MV-4-11 (cell line): ENCODE data around the gene PRDM16.
"Not testable (repeated sequence)": the region's sequence is repeated elsewhere in the genome, so short reads cannot be mapped to it uniquely, and the experiment has no call there.

ENCODE experiments used
- DNase-seq: peaks from one replicate; lab custom pipeline; 2025; lab: John Stamatoyannopoulos, UW

PRDM16 gene

DNA sequence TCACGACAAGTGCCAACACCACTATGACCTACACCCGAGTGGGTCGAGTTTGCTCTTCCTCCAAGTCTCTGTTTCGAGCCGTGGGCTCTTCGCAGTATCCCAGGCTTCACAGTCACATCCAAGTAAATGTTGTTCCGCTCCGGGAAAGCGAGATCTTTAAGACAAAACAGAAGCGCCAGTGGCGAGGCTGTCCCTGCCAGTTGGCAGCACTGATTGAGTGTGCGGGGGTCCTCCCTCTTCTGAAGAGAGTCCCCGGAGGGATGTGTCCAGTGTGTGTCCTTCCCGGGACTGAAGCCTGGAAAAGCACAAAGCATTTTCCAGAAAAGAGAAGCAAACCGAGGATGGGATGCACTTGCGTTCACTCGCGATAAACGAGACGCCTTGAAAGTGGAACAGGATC, 158.9 kb downstream of the PRDM16 start:
- no peak for DNase-seq

DNA sequence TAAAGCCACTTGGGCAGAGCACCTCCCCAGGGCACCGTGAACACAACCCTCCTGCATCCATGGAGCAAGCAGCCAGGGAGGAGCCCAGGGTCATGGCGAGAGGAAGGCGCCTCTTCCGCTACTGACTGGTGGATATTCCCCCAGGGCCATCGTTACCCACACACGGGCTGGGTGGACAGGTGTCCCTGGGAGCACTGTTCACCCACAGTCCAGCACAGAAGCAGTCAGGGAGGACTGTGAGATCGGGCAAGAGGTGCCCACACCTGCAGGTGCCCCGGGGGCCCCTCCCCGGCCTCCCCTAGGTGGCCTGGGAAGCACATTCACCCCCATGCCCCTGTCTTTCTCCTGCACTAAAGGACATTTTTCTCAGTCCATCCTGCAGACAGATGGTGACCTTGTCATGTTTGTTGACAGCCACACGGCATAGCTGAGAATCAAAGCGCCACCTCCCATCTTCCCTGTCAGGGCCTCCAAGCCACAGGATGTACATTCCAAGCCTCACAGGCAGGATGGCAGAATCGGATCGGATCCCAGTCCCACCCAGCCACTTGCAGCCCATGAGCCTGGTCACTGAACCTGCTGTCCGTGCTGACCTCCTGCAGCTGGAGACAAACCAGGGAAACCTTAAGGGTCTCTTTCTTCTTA, 160.2 kb downstream of the PRDM16 start:
- no peak for DNase-seq

GRCh38 chr1:3230553-3230952, 161.6 kb downstream of the PRDM16 start:
- DNase-seq, result no peak

DNA sequence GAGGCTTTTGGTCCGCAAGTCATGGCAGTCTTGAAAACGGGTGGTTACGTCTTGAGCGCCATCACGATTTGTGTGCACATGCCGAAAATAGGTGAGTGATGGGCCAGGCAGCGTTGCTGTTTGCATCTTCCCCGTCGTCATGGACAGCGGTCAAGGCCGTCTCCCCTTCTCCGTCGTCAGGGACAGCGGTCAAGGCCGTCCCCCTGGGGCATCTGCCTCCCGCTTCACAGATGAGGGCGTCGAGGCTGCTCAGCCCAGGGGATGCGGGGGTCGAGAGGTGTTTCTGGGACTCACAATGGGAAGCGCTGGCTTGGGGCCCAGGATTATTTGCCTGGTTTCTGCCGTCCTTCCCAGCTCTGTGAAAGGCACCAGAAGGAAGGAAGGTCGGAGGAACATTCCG, 162.2 kb downstream of the PRDM16 start:
- no peak for DNase-seq

- no peak for DNase-seq
Observed at GRCh38 chr1:3231826-3232225, 162.8 kb downstream of the PRDM16 start.

- no peak for DNase-seq
Observed at GRCh38 chr1:3233031-3233430, 164.0 kb downstream of the PRDM16 start.

DNA sequence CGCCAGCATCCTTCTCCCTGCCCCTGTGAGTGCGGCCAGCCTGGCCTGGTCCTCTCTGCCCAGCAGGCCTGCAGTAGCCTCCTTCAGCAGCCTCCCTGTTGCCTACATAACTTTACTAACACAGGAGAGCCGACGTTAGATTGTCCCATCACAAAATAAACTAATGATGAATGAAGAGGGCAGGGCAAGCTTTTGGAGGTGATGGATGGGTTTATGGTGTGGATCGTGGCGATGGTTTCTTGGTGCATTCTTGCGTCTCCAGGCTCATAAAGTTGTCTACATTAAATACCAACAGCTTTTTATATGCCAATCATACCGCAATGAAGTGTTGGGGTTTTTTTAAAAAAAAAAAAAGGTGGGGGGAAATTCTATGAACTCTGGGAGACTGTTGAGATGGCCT, 164.5 kb downstream of the PRDM16 start:
- no peak for DNase-seq

DNA sequence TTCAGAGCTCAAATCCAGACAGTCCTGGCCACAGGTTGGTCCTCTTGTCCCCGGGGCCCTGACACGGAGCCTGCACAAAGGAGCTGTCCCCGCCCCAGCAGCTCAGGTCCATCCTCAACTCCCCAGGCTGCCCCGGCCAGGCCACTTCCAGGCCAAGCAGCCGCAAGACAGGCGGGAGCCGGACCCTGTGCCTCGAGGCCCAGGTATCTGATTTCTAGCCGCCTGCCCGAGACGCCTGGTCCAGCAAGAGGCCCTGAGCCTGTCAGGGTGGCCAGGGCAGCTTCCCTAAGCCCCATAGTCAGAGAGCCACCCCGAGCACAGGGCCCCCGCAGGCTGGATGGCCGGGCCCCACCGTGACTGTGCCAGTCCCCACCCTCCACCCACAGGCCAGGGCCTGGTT, 165.3 kb downstream of the PRDM16 start:
- DNase-seq, result no peak

DNA sequence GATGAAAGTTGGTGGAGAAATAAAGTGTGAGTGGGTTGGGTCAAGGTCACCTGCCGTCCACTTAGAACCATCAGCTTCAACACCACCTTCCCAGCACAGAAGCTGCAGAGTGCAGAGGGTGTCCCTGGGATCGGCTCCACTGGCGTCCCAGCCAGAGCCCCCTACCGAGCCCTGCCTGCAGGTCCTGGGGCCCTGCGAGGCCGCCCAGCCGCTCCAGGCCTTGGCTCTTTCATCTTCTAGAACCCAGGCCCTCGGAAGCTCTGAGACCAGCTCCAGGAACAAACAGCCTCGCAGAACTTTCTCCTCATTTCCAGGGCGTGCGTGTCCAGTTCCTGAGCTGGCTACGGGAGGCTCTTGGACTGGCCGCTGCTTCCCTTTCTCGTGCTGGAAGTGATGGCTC, 166.0 kb downstream of the PRDM16 start:
- DNase-seq, result no peak

DNA sequence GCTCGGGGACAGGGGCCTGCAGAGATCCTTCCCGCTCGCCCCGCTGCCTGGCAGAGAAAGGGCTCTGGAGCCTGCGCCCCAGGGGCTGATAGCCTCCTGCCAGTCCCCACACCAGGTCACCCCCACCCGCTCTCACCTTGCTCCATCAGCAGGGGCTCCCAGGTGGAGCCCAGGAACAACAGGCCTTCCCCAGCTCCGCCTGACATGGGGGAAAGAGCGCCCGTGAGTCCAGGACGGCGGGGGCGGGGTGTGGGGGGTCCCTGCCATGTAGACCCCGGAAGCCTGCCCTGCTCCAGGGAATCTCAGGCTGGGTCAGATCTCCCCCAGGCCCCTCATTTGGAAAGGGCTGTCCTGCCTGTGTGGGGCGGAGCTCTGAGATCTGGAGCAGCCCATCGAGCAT, 166.5 kb downstream of the PRDM16 start:
- no peak for DNase-seq

GRCh38 chr1:3236361-3236760, 167.4 kb downstream of the PRDM16 start:
- DNase-seq, result no peak

DNA sequence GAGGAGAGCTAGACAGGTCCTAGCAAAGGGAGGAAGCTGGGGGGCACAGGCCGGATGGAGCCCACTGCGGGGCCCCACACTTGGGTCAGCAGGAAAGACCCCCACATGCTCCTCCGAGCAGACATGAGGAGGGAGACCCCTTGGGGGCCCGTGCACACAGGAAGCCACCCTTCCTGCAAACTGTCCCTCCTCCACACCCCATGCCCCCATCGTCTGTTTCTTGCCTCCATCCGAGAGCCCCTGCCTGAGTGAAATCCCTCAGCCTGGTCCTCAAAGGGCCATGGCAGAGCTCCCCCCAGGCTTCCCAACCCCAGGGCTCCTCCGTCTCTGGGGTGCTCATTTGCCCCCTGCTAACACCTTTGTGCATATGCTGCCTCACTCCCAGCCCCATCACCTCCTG, 168.0 kb downstream of the PRDM16 start:
- DNase-seq, result no peak

DNA sequence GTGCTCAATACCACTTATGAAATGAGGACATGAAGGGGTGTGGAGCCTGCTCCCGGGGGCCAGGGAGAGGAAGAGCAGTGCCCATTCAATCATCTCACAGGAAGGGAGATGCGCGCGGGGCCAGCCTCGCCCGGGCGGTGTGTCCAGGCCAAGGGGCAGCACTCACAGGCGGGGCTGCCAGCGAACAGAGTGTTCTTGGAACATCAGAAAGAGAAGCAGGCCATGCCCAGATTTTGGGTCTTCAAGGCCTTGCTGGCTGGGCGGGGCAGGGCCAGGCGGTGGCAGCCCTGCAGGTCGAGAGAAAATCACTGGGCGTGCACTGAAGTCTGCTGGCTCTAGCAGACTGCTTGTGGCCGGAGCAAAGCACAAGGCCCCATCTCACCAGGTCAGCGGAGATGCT, 168.6 kb downstream of the PRDM16 start:
- DNase-seq, result no peak

- DNase-seq, result no peak
Observed at GRCh38 chr1:3237994-3238702, 169.1 kb downstream of the PRDM16 start.

GRCh38 chr1:3238703-3239278, 169.8 kb downstream of the PRDM16 start:
- no peak for DNase-seq

- not testable (repeated sequence) for DNase-seq
Observed at GRCh38 chr1:3239991-3240390, 171.0 kb downstream of the PRDM16 start.

DNA sequence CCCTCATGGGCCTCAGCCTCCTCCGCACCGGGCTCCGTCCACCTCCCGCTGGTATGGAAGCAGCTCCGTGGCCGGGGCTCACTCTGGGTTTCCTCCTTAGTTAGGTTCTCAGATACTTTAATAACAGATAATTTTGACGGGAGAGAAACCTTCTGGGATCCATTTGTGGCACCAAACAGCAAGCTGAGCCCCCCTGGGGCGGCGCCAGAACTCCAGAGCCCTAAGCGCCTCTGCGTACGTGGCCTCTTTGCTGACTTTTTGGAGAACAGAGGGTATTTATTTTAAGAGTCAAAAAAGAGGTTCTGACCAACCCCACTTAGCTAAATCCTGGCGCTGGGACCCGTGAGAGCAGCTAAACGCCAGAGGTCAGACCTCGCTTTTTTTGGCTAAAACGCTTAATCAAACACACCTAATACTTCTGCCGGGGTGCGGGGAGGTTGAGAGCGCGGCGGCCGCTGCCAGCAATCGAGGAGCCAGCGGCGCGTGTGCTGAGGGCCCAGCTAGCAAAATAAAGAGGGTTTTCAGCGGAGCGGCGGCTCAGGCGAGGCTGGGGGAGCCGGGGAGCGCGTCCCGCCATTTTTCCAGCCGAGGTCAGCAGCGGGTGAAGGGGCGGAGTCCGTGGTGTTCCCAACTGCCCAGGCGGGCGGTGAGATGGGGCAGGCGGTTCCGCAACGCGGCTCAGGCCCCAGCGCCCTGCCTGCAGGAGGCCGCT, 171.7 kb downstream of the PRDM16 start:
- DNase-seq, result no peak

GRCh38 chr1:3241236-3241550, 172.2 kb downstream of the PRDM16 start:
- no peak for DNase-seq

GRCh38 chr1:3241673-3242407, 172.8 kb downstream of the PRDM16 start:
- DNase-seq, result no peak

- no peak for DNase-seq
Observed at GRCh38 chr1:3242408-3243260, 173.6 kb downstream of the PRDM16 start.

GRCh38 chr1:3243304-3243703, 174.3 kb downstream of the PRDM16 start:
- peak; percentile 5 for DNase-seq
